Endothelial cell of umbilical vein (primary cell): ENCODE data around the gene BBX.

ENCODE experiments used
- CTCF ChIP-seq, 2 donors: IDR thresholded peaks; 1 replicate in 1 of 2; 2 replicates in 1 of 2; pipeline ENCODE4 v1.5.1; 2011; ENCODE audit warnings: low read length in 2 of 2, mild to moderate bottlenecking in 2 of 2, moderate library complexity in 2 of 2, control low read depth in 1 of 2, inconsistent platforms in 1 of 2, low read depth in 1 of 2; ENCODE audit not compliant: insufficient read depth in 1 of 2; ENCODE audit errors: extremely low read depth in 1 of 2
- EZH2 ChIP-seq: IDR thresholded peaks from 2 replicates; pipeline ENCODE4 v1.6.1; 2012; ENCODE audit warnings: borderline replicate concordance, low read depth, mild to moderate bottlenecking, moderate library complexity, low read length, inconsistent platforms; ENCODE audit not compliant: severe bottlenecking
- GATA2 ChIP-seq: IDR thresholded peaks from 2 replicates; pipeline ENCODE4 v1.7.0; 2011; ENCODE audit warnings: low read depth, mild to moderate bottlenecking, moderate library complexity, mixed read lengths, low read length; ENCODE audit not compliant: insufficient read length, insufficient read depth
- MYC ChIP-seq: IDR thresholded peaks from one replicate; pipeline ENCODE4 v1.6.1; 2011; ENCODE audit warnings: mild to moderate bottlenecking, low read depth, low read length
- POLR2A ChIP-seq: IDR thresholded peaks from 2 replicates; pipeline ENCODE4 v1.6.1; 2012; ENCODE audit warnings: low read depth, mild to moderate bottlenecking, control low read depth, low read length
- POLR2AphosphoS5 ChIP-seq: IDR thresholded peaks from 2 replicates; pipeline ENCODE4 v1.6.1; 2012; ENCODE audit warnings: low read depth, mild to moderate bottlenecking, control low read depth, low read length, moderate library complexity; ENCODE audit not compliant: insufficient read depth

GRCh38 chr3:107524326-107524840 is 1.6 kb downstream of the BBX start:
- TF ChIP-seq CTCF (IDR thresholded peaks at IDR 0.05; ENCODE audit: extremely low read depth in 1 of 2, insufficient read depth in 1 of 2, low read depth in 1 of 2, low read length in 2 of 2) (no peak), EZH2 (no peak), MYC (no peak), POLR2A (no peak), POLR2AphosphoS5 (no peak), GATA2 (no peak)
